IMR-90 (cell line): ENCODE results near the gene RANBP10. TPM values are rescaled to one million over a fixed set of nuclear protein-coding genes. Genes with fewer than 3 reads are reported as not detected.

Experiments used
- ATAC-seq: fragments of 200-7000 bp; cut with Tn5 transposase; 2 replicates; pipeline ENCODE4 v1.9.1; 2020; ENCODE audit warnings: low read depth, mild to moderate bottlenecking, moderate library complexity
- BruUV-seq: library from RNA; stranded (reverse); fragments of 400-500 nt; replicated peaks from 2 replicates; lab custom pipeline; 2021; lab: Mats Ljungman, UMichigan
- CTCF ChIA-PET: fragments of 300-600 bp; formaldehyde crosslinking; extraction: SDS; loops from one replicate; lab custom pipeline; 2021; ENCODE audit warnings: antibody characterized with exemption; lab: Yijun Ruan, JAX
- POLR2A ChIA-PET: fragments of 300-600 bp; sonication (Branson Sonifier 250); formaldehyde crosslinking; loops from one replicate; lab custom pipeline; 2022; ENCODE audit warnings: antibody characterized with exemption; ENCODE audit not compliant: unreplicated experiment; lab: Charles Lee
- DNase-seq: peaks from one replicate; pipeline ENCODE4 v3.0.0; 2013
- H2AFZ ChIP-seq: replicated peaks from 2 replicates; pipeline ENCODE3; 2013; ENCODE audit warnings: low read length, mild to moderate bottlenecking; ENCODE audit not compliant: poor library complexity
- H2AK5ac ChIP-seq: 2 replicates; pipeline ENCODE4 v1.6.1; 2013; ENCODE audit warnings: low read depth, low read length, inconsistent platforms
- H2AK9ac ChIP-seq: replicated peaks from 2 replicates; pipeline ENCODE3; 2013; ENCODE audit warnings: mild to moderate bottlenecking, low read depth, low read length, moderate library complexity; ENCODE audit not compliant: poor library complexity
- H2BK120ac ChIP-seq: 2 replicates; pipeline ENCODE4 v1.6.1; 2013; ENCODE audit warnings: low read depth, low read length, inconsistent platforms
- H2BK15ac ChIP-seq: 3 replicates; pipeline ENCODE4 v1.6.1; 2013; ENCODE audit warnings: low read depth, low read length, inconsistent platforms
- H2BK20ac ChIP-seq: 2 replicates; pipeline ENCODE4 v1.6.1; 2013; ENCODE audit warnings: low read depth, mild to moderate bottlenecking, inconsistent platforms, low read length, moderate library complexity
- H2BK5ac ChIP-seq: 2 replicates; pipeline ENCODE4 v1.6.1; 2013; ENCODE audit warnings: mild to moderate bottlenecking, low read depth, low read length, inconsistent platforms; ENCODE audit not compliant: poor library complexity, severe bottlenecking
- H3K14ac ChIP-seq: replicated peaks from 2 replicates; pipeline ENCODE4 v1.6.1; 2013; ENCODE audit warnings: low read depth, low read length, inconsistent platforms
- H3K18ac ChIP-seq: 2 replicates; pipeline ENCODE4 v1.6.1; 2013; ENCODE audit warnings: low read depth, low read length, control low read depth
- H3K23ac ChIP-seq: 2 replicates; pipeline ENCODE4 v1.6.1; 2013; ENCODE audit warnings: low read depth, low read length, inconsistent platforms
- H3K27ac ChIP-seq: 2 replicates; pipeline ENCODE4 v1.5.1; 2013; ENCODE audit warnings: mild to moderate bottlenecking, control low read depth, low read length; ENCODE audit not compliant: insufficient read depth
- H3K27me3 ChIP-seq: 2 replicates; pipeline ENCODE4 v1.6.1; 2013; ENCODE audit warnings: low read length; ENCODE audit not compliant: control insufficient read depth, insufficient read depth
- H3K36me3 ChIP-seq: 2 replicates; pipeline ENCODE4 v1.6.1; 2013; ENCODE audit warnings: low read length, mixed read lengths; ENCODE audit not compliant: control insufficient read depth, insufficient read depth
- H3K4ac ChIP-seq: 2 replicates; pipeline ENCODE4 v1.6.1; 2013; ENCODE audit warnings: low read depth, low read length, inconsistent platforms
- H3K4me1 ChIP-seq: 2 replicates; pipeline ENCODE4 v1.6.1; 2013; ENCODE audit warnings: low read length, mixed read lengths; ENCODE audit not compliant: control insufficient read depth, insufficient read depth
- H3K4me2 ChIP-seq: 2 replicates; pipeline ENCODE4 v1.6.1; 2013; ENCODE audit warnings: low read depth, mild to moderate bottlenecking, control low read depth, low read length, moderate library complexity
- H3K4me3 ChIP-seq: 2 replicates; pipeline ENCODE4 v1.5.1; 2013; ENCODE audit warnings: low read depth, mild to moderate bottlenecking, control low read depth, low read length, moderate library complexity; ENCODE audit not compliant: insufficient read depth
- H3K56ac ChIP-seq: 2 replicates; pipeline ENCODE4 v1.6.1; 2013; ENCODE audit warnings: low read length, inconsistent platforms; ENCODE audit not compliant: insufficient read depth; ENCODE audit errors: extremely low read depth
- H3K79me1 ChIP-seq, 2 experiments: 2 replicates each; pipeline ENCODE4 v1.6.1; 2013; ENCODE audit warnings: low read length in 2 of 2, inconsistent platforms in 1 of 2, low read depth in 1 of 2
- H3K9ac ChIP-seq: 2 replicates; pipeline ENCODE4 v1.6.1; 2013; ENCODE audit warnings: low read depth, low read length, control low read depth
- H3K9me1 ChIP-seq: 2 replicates; pipeline ENCODE4 v1.6.1; 2013; ENCODE audit warnings: low read length, inconsistent platforms; ENCODE audit not compliant: insufficient read depth
- H3K9me3 ChIP-seq: 2 replicates; pipeline ENCODE4 v1.6.1; 2013; ENCODE audit warnings: low read length; ENCODE audit not compliant: control insufficient read depth, insufficient read depth
- H4K20me1 ChIP-seq: 2 replicates; pipeline ENCODE4 v1.6.1; 2013; ENCODE audit warnings: low read length, inconsistent platforms; ENCODE audit not compliant: insufficient read depth
- H4K5ac ChIP-seq: 2 replicates; pipeline ENCODE4 v1.6.1; 2013; ENCODE audit warnings: mild to moderate bottlenecking, low read depth, low read length, control low read depth
- H4K8ac ChIP-seq, 2 experiments: 2 replicates each; pipeline ENCODE4 v1.6.1; 2013; ENCODE audit warnings: low read depth in 2 of 2, low read length in 2 of 2, control low read depth in 1 of 2, inconsistent platforms in 1 of 2
- H4K91ac ChIP-seq: 2 replicates; pipeline ENCODE4 v1.6.1; 2013; ENCODE audit warnings: low read depth, low read length, inconsistent platforms; ENCODE audit not compliant: insufficient read depth
- BHLHE40 ChIP-seq: fragments of 150-350 bp; IDR thresholded peaks from 2 replicates; pipeline ENCODE4 v1.6.1; 2016; ENCODE audit warnings: mild to moderate bottlenecking, low read depth, low read length
- MAZ ChIP-seq: IDR thresholded peaks from 2 replicates; pipeline ENCODE4 v1.6.1; 2012; ENCODE audit warnings: low read depth, mild to moderate bottlenecking, low read length, improper control_type of control experiment, moderate library complexity, borderline replicate concordance
- MXI1 ChIP-seq: IDR thresholded peaks from 2 replicates; pipeline ENCODE4 v1.6.1; 2012; ENCODE audit warnings: low read depth, mild to moderate bottlenecking, low read length, moderate library complexity, borderline replicate concordance
- RAD21 ChIP-seq: IDR thresholded peaks from 2 replicates; pipeline ENCODE4 v1.6.1; 2012; ENCODE audit warnings: low read length, improper control_type of control experiment
- WGBS, 2 experiments: methylation state at CpG; one replicate each; pipeline versions ENCODE4 v1.1.5 to v1.1.7; 2013; ENCODE audit warnings: missing lambda C conversion rate in 2 of 2; ENCODE audit not compliant: insufficient read length in 1 of 2; ENCODE audit errors: extremely low coverage in 2 of 2; 5-methylcytosine and 5-hydroxymethylcytosine counted together
- dilution Hi-C: fragments of 300-500 bp; cut with HindIII; formaldehyde crosslinking; loops from one replicate; pipeline ENCODE4 v1.14.3; 2018; ENCODE audit warnings: low sequenced_read_pairs; ENCODE audit not compliant: unreplicated experiment
- in situ Hi-C: fragments of 300-500 bp; cut with MboI; formaldehyde crosslinking; loops from 3 replicates; pipeline ENCODE4 v1.14.3; 2019; ENCODE audit warnings: low sequenced_read_pairs, inconsistent platforms, mixed read lengths
- intact Hi-C: fragments of 100-400 bp; cut with micrococcal nuclease; formaldehyde crosslinking; loops from 2 replicates; pipeline ENCODE4 v1.10.0; 2022
- polyA plus RNA-seq, 3 experiments: library from polyadenylated mRNA; depleted of rRNA; stranded (reverse); fragments of >200 nt; gene quantifications; 2 replicates each; pipeline ENCODE4 v1.2.3, GENCODE V29; 2012; ENCODE audit warnings: low replicate concordance in 1 of 3
- total RNA-seq: library from RNA; depleted of rRNA; stranded (reverse); fragments of >200 nt; gene quantifications from 2 replicates; pipeline ENCODE4 v1.2.3, GENCODE V29; 2012
- TF ChIP-seq, protein P1 (sequence below): conservative IDR thresholded peaks from 2 replicates; pipeline ENCODE4 v1.5.1; 2012; ENCODE audit warnings: mild to moderate bottlenecking, low read depth, low read length, improper control_type of control experiment
- TF ChIP-seq, protein P2 (sequence below): fragments of 150-350 bp; IDR thresholded peaks from 2 replicates; pipeline ENCODE4 v1.6.1; 2017; ENCODE audit warnings: mild to moderate bottlenecking, antibody characterized with exemption, low read length, low read depth
- TF ChIP-seq, protein P3 (sequence below): fragments of 150-350 bp; IDR thresholded peaks from 2 replicates; pipeline ENCODE4 v1.6.1; 2016; ENCODE audit warnings: low read depth, mild to moderate bottlenecking, low read length, moderate library complexity, borderline replicate concordance

RANBP10 gene
- total and polyA plus RNA-seq, 2 of the 4 experiments (the other 2 are of a cell fraction): 2.7 to 12.1 TPM

DNA sequence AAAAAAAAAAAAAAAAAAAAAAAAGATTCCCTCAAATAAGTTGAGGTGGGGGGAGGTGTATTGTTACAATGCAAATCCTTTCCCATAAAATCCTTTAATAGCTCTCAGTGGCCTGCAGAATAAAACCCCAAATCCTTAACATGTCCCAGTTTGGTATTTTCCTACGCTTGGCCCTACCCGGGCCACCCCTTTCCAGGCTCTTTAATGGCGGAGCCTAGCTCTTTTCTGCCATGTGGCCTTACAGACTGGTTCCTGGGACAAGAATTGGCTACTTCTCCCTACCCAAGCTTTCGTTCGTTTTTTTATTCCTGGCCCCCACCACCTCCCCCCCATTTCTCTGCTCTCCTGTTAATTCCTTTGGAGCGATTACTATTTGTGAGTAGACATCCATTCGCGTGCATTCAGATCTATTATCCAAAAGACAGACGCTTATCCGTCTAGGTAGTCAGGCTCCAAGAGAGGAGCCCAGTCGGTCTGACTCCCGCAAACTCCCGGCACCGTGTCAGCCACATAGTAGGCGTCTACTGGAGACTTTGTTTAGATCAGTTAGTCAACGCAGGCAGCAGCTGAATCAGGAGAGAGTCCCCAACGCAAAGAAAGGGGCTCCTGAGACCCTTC, 34.9 kb upstream of the RANBP10 start (continued):
- TF ChIP-seq, protein P1, sequence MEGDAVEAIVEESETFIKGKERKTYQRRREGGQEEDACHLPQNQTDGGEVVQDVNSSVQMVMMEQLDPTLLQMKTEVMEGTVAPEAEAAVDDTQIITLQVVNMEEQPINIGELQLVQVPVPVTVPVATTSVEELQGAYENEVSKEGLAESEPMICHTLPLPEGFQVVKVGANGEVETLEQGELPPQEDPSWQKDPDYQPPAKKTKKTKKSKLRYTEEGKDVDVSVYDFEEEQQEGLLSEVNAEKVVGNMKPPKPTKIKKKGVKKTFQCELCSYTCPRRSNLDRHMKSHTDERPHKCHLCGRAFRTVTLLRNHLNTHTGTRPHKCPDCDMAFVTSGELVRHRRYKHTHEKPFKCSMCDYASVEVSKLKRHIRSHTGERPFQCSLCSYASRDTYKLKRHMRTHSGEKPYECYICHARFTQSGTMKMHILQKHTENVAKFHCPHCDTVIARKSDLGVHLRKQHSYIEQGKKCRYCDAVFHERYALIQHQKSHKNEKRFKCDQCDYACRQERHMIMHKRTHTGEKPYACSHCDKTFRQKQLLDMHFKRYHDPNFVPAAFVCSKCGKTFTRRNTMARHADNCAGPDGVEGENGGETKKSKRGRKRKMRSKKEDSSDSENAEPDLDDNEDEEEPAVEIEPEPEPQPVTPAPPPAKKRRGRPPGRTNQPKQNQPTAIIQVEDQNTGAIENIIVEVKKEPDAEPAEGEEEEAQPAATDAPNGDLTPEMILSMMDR: no peak

DNA sequence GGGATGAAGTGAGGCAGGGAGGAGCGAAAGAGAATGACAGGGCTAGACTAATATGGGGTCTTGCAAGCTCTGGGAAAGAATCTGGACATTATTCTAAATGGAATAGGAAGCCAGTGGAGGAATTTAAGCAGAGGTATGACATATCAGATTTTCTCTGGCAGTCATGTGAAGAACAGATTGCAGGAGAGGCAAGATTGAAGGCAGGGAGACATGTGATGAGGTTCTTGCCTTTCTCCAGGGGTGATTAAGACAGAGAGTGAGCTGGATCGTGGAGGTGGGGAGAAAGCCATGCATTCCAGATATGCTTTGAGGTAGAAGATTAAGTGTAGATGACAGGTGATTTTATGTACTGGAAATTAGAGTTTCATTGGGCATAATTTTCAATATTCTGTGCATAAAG, 31.5 kb upstream of the RANBP10 start:
- ChIA-PET CTCF (no interaction called here), POLR2A (no interaction called here)
- intact Hi-C loops (no loop called here), in situ Hi-C loops (no loop called here), dilution Hi-C loops (no loop called here)
- WGBS, 2 experiments: 93% methylated on average over 2 of the region's 2 CpGs; no CpG with 5 or more reads in 1 of the 2 experiments
- H3K4me2 ChIP-seq: no peak overlapping the region
- no peak overlapping the region for H2AFZ ChIP-seq
- no peak overlapping the region for H4K8ac ChIP-seq
- H2BK20ac ChIP-seq: no peak overlapping the region
- no peaks in the 10 kb centered on the region for H3K9me3 ChIP-seq
- no peak overlapping the region for H3K23ac ChIP-seq
- no peak overlapping the region for H2BK120ac ChIP-seq
- no peak overlapping the region for H3K56ac ChIP-seq
- no peak overlapping the region for H3K4ac ChIP-seq
- H3K4me1 ChIP-seq: peaks cover 1% of the 10 kb centered on the region
- peaks cover 3 to 20% of the 10 kb centered on the region in 2 experiments; a peak in 3 of 4 replicates for H3K79me1 ChIP-seq
- peaks cover 2% of the 10 kb centered on the region; the same call in 1 of the 2 replicates for H4K20me1 ChIP-seq
- no peak overlapping the region for H2AK9ac ChIP-seq
- no peak overlapping the region for H4K5ac ChIP-seq
- DNase-seq (no peak), ATAC-seq (no peak)
- no peak overlapping the region for H2BK15ac ChIP-seq
- TF ChIP-seq MAZ (no peak), RAD21 (no peak), BHLHE40 (no peak), MXI1 (no peak)
- TF ChIP-seq, protein P2, sequence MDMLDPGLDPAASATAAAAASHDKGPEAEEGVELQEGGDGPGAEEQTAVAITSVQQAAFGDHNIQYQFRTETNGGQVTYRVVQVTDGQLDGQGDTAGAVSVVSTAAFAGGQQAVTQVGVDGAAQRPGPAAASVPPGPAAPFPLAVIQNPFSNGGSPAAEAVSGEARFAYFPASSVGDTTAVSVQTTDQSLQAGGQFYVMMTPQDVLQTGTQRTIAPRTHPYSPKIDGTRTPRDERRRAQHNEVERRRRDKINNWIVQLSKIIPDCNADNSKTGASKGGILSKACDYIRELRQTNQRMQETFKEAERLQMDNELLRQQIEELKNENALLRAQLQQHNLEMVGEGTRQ: no peak
- TF ChIP-seq, protein P3, sequence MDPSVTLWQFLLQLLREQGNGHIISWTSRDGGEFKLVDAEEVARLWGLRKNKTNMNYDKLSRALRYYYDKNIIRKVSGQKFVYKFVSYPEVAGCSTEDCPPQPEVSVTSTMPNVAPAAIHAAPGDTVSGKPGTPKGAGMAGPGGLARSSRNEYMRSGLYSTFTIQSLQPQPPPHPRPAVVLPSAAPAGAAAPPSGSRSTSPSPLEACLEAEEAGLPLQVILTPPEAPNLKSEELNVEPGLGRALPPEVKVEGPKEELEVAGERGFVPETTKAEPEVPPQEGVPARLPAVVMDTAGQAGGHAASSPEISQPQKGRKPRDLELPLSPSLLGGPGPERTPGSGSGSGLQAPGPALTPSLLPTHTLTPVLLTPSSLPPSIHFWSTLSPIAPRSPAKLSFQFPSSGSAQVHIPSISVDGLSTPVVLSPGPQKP: no peak
- H3K9me1 ChIP-seq: peaks cover 7% of the 10 kb centered on the region; the same call in 1 of the 2 replicates
- BruUV-seq: no TSS peak
- H3K36me3 ChIP-seq: no peaks in the 10 kb centered on the region
- H3K27me3 ChIP-seq: no peaks in the 10 kb centered on the region
- H3K4me3 ChIP-seq: no peak overlapping the region
- H3K27ac ChIP-seq: no peak overlapping the region
- H3K9ac ChIP-seq: no peak overlapping the region
- no peak overlapping the region for H3K14ac ChIP-seq
- no peak overlapping the region for H2AK5ac ChIP-seq
- H2BK5ac ChIP-seq: no peak overlapping the region
- no peak overlapping the region for H3K18ac ChIP-seq
- no peak overlapping the region for H4K91ac ChIP-seq
